ENCODE measurements around the gene KIAA1614.

- no peak for TF ChIP-seq POLR2A (IDR thresholded peaks at IDR 0.05; ENCODE audit: low read depth, low read length)
- TF ChIP-seq POLR2AphosphoS5 (IDR thresholded peaks at IDR 0.05; ENCODE audit: low read depth, low read length): no peak
Measured at GRCh38 chr1:180909462-180909976, 3.2 kb upstream of the KIAA1614 start.

Data from GM12892 (cell line).